CD14-positive monocyte (primary cell): Measurements from ENCODE around the gene WFDC12. TPM values are rescaled to one million over a fixed set of nuclear protein-coding genes. Genes with fewer than 3 reads are reported as not detected.

Experiments used
- DNase-seq, 3 donors: peaks; one replicate each; pipeline ENCODE4 v3.0.0-alpha.2; 2011 to 2022
- H2AFZ ChIP-seq: 2 replicates; pipeline ENCODE4 v1.6.0; 2012; ENCODE audit warnings: mild to moderate bottlenecking, low read depth, low read length, inconsistent platforms; ENCODE audit not compliant: insufficient read depth, poor library complexity, severe bottlenecking
- H3K27ac ChIP-seq, 2 donors: 1 replicate in 1 of 2; 2 replicates in 1 of 2; pipeline ENCODE4 v1.5.1; 2012 to 2013; ENCODE audit warnings: low read length in 2 of 2, control low read depth in 1 of 2, inconsistent platforms in 1 of 2, low read depth in 1 of 2, mild to moderate bottlenecking in 1 of 2
- H3K27me3 ChIP-seq, 2 donors: one replicate each; pipeline versions ENCODE4 v1.6.0 to v1.6.1; 2011 to 2013; ENCODE audit warnings: low read length in 2 of 2; ENCODE audit not compliant: control insufficient read depth in 2 of 2, insufficient read depth in 2 of 2
- H3K36me3 ChIP-seq, 2 donors: replicated peaks in 1 of 2; 1 replicate in 1 of 2; 2 replicates in 1 of 2; pipeline versions ENCODE4 v1.5.1 to v1.6.1; 2012 to 2013; ENCODE audit warnings: low read length in 2 of 2, control low read depth in 1 of 2, inconsistent platforms in 1 of 2, mild to moderate bottlenecking in 1 of 2; ENCODE audit not compliant: insufficient read depth in 2 of 2, control insufficient read depth in 1 of 2
- H3K4me1 ChIP-seq, 2 donors: 1 replicate in 1 of 2; 2 replicates in 1 of 2; pipeline versions ENCODE4 v1.5.1 to v1.6.1; 2012 to 2013; ENCODE audit warnings: low read length in 2 of 2, control low read depth in 1 of 2, inconsistent platforms in 1 of 2, mild to moderate bottlenecking in 1 of 2, moderate library complexity in 1 of 2; ENCODE audit not compliant: insufficient read depth in 2 of 2, control insufficient read depth in 1 of 2
- H3K4me2 ChIP-seq: replicated peaks from 2 replicates; pipeline ENCODE3; 2012; ENCODE audit warnings: low read length, moderate library complexity, mild to moderate bottlenecking; ENCODE audit not compliant: poor library complexity, severe bottlenecking; ENCODE audit errors: extremely low read depth
- H3K4me3 ChIP-seq, 3 experiments: fragments of 200-600 bp in 1 of 3; sonication (generic) in 1 of 3; replicated peaks in 1 of 3; 1 replicate in 2 of 3; 2 replicates in 1 of 3; pipeline ENCODE4 v1.5.1; 2011 to 2013; ENCODE audit warnings: low read length in 3 of 3, mild to moderate bottlenecking in 3 of 3, control low read depth in 2 of 3, low read depth in 2 of 3, inconsistent platforms in 1 of 3, moderate library complexity in 1 of 3
- H3K79me2 ChIP-seq: 2 replicates; pipeline ENCODE4 v1.6.0; 2012; ENCODE audit warnings: mild to moderate bottlenecking, control low read depth, inconsistent platforms, low read length, moderate library complexity; ENCODE audit not compliant: insufficient read depth
- H3K9ac ChIP-seq: 2 replicates; pipeline ENCODE4 v1.6.0; 2017; ENCODE audit warnings: low read length, mild to moderate bottlenecking; ENCODE audit not compliant: insufficient read depth, poor library complexity, severe bottlenecking
- H3K9me3 ChIP-seq, 2 donors: replicated peaks in 1 of 2; 1 replicate in 1 of 2; 2 replicates in 1 of 2; pipeline versions ENCODE4 v1.5.1 to v1.6.1; 2012 to 2013; ENCODE audit warnings: low read length in 2 of 2, control low read depth in 1 of 2; ENCODE audit not compliant: control insufficient read depth in 1 of 2, insufficient read depth in 1 of 2
- H4K20me1 ChIP-seq: 2 replicates; pipeline ENCODE4 v1.6.0; 2012; ENCODE audit warnings: mild to moderate bottlenecking, low read length, control low read depth, moderate library complexity; ENCODE audit not compliant: insufficient read depth
- H3K27ac Mint-ChIP-seq, 7 donors: one replicate each; pipeline ENCODE4 v1.8.0; 2020; ENCODE audit warnings: mild to moderate bottlenecking in 7 of 7, mixed read lengths in 7 of 7, moderate library complexity in 6 of 7, inconsistent platforms in 2 of 7
- H3K27me3 Mint-ChIP-seq, 3 donors: one replicate each; pipeline ENCODE4 v1.8.0; 2021 to 2022; ENCODE audit warnings: low read depth in 3 of 3, mild to moderate bottlenecking in 3 of 3, mixed read lengths in 3 of 3, moderate library complexity in 3 of 3, inconsistent platforms in 1 of 3
- H3K36me3 Mint-ChIP-seq, 2 donors: one replicate each; pipeline ENCODE4 v1.8.0; 2020; ENCODE audit warnings: mixed read lengths in 2 of 2, inconsistent platforms in 1 of 2, mild to moderate bottlenecking in 1 of 2
- H3K4me1 Mint-ChIP-seq: one replicate; pipeline ENCODE4 v1.8.0; 2020; ENCODE audit warnings: mild to moderate bottlenecking, mixed read lengths
- H3K4me3 Mint-ChIP-seq, 2 donors: one replicate each; pipeline ENCODE4 v1.8.0; 2020; ENCODE audit warnings: mild to moderate bottlenecking in 2 of 2, mixed read lengths in 2 of 2, moderate library complexity in 1 of 2
- H3K9me3 Mint-ChIP-seq, 7 donors: one replicate each; pipeline ENCODE4 v1.8.0; 2020 to 2022; ENCODE audit warnings: mixed read lengths in 7 of 7, mild to moderate bottlenecking in 6 of 7, moderate library complexity in 6 of 7, inconsistent platforms in 2 of 7
- CTCF ChIP-seq: fragments of 200-600 bp; IDR thresholded peaks from one replicate; pipeline ENCODE4 v1.8.0; 2022; ENCODE audit warnings: antibody characterized with exemption, mild to moderate bottlenecking
- WGBS: methylation state at CpG from one replicate; pipeline ENCODE4 v1.1.5; 2013; ENCODE audit warnings: missing lambda C conversion rate; ENCODE audit not compliant: insufficient coverage; 5-methylcytosine and 5-hydroxymethylcytosine counted together
- intact Hi-C, 2 donors: fragments of 100-400 bp; cut with micrococcal nuclease; formaldehyde crosslinking; loops; one replicate each; pipeline versions ENCODE4 v1.15.0 to v1.15.1; 2023
- polyA plus RNA-seq, 3 donors: library from polyadenylated mRNA; depleted of rRNA in 1 of 3; unstranded in 2 of 3; stranded (reverse) in 1 of 3; fragments of 300-500 nt in 2 of 3; fragments of >200 nt in 1 of 3; fragmentation: Illumina TruSeq in 2 of 3; gene quantifications; 1 replicate in 2 of 3; 2 replicates in 1 of 3; pipeline ENCODE4 v1.2.3, GENCODE V29; 2012 to 2021

The WFDC12 gene
- polyA plus RNA-seq, 3 donors = not detected

GRCh38 chr20:45088247-45088646 lies 36.0 kb downstream of the WFDC12 start:
- Histone ChIP-seq H3K27me3 (no peaks in the 10 kb centered on the region), H3K4me1 (no peaks in the 10 kb centered on the region), H3K4me2 (no peak overlapping the region), H2AFZ (no peak overlapping the region), H3K9me3 (no peaks in the 10 kb centered on the region), H3K36me3 (peaks cover 0 to 67% of the 10 kb centered on the region in 2 donors), H3K79me2 (no peaks in the 10 kb centered on the region), H3K4me3 (no peak overlapping the region), H3K9ac (no peak overlapping the region), H4K20me1 (peaks cover 24% of the 10 kb centered on the region), H3K27ac (no peak overlapping the region)
- Mint-ChIP-seq H3K27ac (no peak overlapping the region), H3K9me3 (peaks cover 0 to 2% (median 0%) of the 10 kb centered on the region in 7 donors), H3K4me1 (peaks cover 6% of the 10 kb centered on the region), H3K36me3 (peaks cover 47 to 67% of the 10 kb centered on the region in 2 donors), H3K27me3 (no peaks in the 10 kb centered on the region), H3K4me3 (no peak overlapping the region)
- intact Hi-C loops = no loop called here
- no peak for DNase-seq
- TF ChIP-seq CTCF = no peak
- 100% methylated on average over 1 of the region's 7 CpGs for WGBS

- H3K27ac ChIP-seq = no peak overlapping the region
- H3K9me3 ChIP-seq = no peaks in the 10 kb centered on the region
- no peak overlapping the region for H3K4me2 ChIP-seq
- no peaks in the 10 kb centered on the region for H3K27me3 ChIP-seq
- peaks cover 6% of the 10 kb centered on the region for H3K4me1 Mint-ChIP-seq
- WGBS = no CpG with 5 or more reads among the region's 1 CpG
- H3K4me3 ChIP-seq = no peak overlapping the region
- H3K36me3 Mint-ChIP-seq = peaks cover 50 to 72% of the 10 kb centered on the region in 2 donors
- H3K79me2 ChIP-seq = no peaks in the 10 kb centered on the region
- no peaks in the 10 kb centered on the region for H3K4me1 ChIP-seq
- no peak overlapping the region for H3K9ac ChIP-seq
- H3K27me3 Mint-ChIP-seq = no peaks in the 10 kb centered on the region
- peaks cover under 1 to 71% of the 10 kb centered on the region in 2 donors for H3K36me3 ChIP-seq
- H3K4me3 Mint-ChIP-seq = no peak overlapping the region
- no peak for TF ChIP-seq CTCF
- no peak for DNase-seq
- intact Hi-C loops = no loop called here
- H3K27ac Mint-ChIP-seq = no peak overlapping the region
- no peak overlapping the region for H2AFZ ChIP-seq
- H3K9me3 Mint-ChIP-seq = peaks cover 0 to 2% (median 0%) of the 10 kb centered on the region in 7 donors
- H4K20me1 ChIP-seq = peaks cover 28% of the 10 kb centered on the region
These were observed 36.5 kb downstream of the WFDC12 start for GRCh38 chr20:45087814-45088213.
